ENCODE data around the gene PRPF40A. TPM values are rescaled to one million over a fixed set of nuclear protein-coding genes. Genes with fewer than 3 reads are reported as not detected.

Gene PRPF40A
- total RNA-seq, 1 donor from 2014 or later = 74.6 TPM

GRCh38 chr2:152720794-152721193 is 3.5 kb upstream of the PRPF40A start:
- Histone ChIP-seq H3K4me1 (peaks cover 39% of the 10 kb centered on the region), H3K9me3 (no peaks in the 10 kb centered on the region), H3K27me3 (no peaks in the 10 kb centered on the region), H3K27ac (no peak overlapping the region), H3K4me3 (no peak overlapping the region), H3K36me3 (no peaks in the 10 kb centered on the region)
- TF ChIP-seq POLR2AphosphoS5 (IDR thresholded peaks at IDR 0.05; ENCODE audit: insufficient read depth in 1 of 2, low read depth in 1 of 2) (no peak), POLR2A (IDR thresholded peaks at IDR 0.05) (no peak)
- TF ChIP-seq, protein P1, sequence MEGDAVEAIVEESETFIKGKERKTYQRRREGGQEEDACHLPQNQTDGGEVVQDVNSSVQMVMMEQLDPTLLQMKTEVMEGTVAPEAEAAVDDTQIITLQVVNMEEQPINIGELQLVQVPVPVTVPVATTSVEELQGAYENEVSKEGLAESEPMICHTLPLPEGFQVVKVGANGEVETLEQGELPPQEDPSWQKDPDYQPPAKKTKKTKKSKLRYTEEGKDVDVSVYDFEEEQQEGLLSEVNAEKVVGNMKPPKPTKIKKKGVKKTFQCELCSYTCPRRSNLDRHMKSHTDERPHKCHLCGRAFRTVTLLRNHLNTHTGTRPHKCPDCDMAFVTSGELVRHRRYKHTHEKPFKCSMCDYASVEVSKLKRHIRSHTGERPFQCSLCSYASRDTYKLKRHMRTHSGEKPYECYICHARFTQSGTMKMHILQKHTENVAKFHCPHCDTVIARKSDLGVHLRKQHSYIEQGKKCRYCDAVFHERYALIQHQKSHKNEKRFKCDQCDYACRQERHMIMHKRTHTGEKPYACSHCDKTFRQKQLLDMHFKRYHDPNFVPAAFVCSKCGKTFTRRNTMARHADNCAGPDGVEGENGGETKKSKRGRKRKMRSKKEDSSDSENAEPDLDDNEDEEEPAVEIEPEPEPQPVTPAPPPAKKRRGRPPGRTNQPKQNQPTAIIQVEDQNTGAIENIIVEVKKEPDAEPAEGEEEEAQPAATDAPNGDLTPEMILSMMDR (IDR thresholded peaks at IDR 0.05) = no peak
- intact Hi-C loops (cut with DNase I) = no loop called here
- DNase-seq (ENCODE audit: extremely low spot score in 2 of 2) = no peak

DNA sequence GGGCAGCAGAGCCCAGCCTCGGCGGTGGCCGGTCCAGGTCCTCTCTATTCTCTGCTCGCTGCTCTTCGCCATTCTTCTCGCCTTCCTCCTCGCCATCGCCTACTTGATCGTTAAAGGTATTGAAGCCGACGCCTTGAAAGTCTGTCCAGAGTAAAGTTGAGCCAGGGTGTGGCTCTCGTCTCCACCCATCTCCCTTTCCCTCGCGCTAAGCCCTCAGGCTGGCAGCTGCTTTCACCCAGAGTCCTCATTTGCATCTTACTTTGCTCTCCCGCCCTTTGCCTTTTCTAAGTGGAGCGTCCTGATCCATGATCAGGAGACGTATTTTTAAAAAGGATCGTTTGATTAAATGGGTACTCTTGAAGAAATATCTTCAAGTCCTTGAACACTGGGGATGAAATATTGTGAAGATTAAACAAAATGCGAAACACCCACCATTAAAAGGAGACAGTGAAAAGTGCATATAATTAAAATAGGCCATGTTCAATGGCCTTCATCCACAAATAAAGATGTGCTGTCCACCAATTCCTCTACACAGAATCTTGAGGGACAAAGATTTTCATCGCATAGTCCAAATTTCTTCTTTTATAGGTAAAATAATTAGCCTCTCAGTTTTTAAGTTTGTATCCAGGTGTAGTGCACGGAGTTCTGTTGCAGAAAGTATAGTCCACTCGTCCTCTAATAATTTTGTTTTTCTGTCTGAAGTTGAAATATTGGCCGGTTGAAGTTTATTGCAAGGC is 1.8 kb upstream of the PRPF40A start:
- intact Hi-C loops (cut with DNase I) = no loop called here
- no peaks in the 10 kb centered on the region for H3K9me3 ChIP-seq
- no peaks in the 10 kb centered on the region for H3K27me3 ChIP-seq
- DNase-seq (ENCODE audit: extremely low spot score in 2 of 2) = no peak
- H3K27ac ChIP-seq = peak overlapping the region; percentile 97
- TF ChIP-seq POLR2AphosphoS5 (IDR thresholded peaks at IDR 0.05; ENCODE audit: insufficient read depth in 1 of 2, low read depth in 1 of 2) (no peak), POLR2A (IDR thresholded peaks at IDR 0.05) (no peak)
- TF ChIP-seq, protein P1 (IDR thresholded peaks at IDR 0.05) = no peak
- H3K4me3 ChIP-seq = peak overlapping the region; percentile 75 to 83
- H3K36me3 ChIP-seq = peaks cover 0 to 5% of the 10 kb centered on the region in 2 donors
- peaks cover 55% of the 10 kb centered on the region for H3K4me1 ChIP-seq

DNA sequence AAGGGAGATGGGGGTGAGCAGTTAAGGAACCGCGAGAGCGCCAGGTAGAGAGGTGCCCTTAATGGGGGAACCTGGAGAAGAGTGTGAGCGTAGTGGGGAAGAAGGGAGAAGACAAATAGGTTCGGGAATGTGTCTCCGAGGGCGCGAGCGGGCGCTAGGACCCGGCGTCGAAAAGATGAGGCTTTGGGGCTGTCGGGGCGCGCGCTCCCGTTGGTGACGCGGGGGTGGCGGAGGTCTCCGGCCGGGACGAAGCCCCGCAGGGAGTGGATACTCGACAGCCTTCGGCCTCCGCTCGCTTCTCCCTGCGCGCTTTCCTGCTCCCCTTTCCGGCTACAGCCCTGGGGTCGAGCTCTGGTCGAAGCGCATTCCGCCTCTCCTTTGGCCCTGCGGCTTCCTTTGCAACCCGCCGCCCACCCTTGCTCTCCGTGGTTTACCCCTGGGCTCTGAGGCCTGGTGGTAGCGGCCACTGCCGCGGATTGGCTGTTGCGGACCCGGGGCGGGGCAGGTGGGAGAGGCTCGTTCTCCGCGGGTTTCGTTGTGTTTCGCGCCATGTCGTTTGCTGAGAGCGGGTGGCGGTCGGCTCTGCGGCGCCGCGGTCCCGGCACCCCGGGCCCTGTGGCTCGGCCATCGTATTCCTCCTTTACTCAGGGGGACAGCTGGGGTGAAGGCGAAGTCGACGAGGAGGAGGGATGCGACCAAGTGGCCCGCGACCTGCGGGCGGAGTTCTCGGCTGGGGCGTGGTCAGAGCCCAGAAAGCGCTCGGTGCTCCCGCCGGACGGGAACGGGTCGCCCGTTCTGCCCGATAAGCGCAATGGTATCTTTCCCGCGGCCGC is 1.0 kb upstream of the PRPF40A start, which contains the start of gene ARL6IP6:
Gene ARL6IP6, plus strand, starts transcription at position 545 of the 833 bp plus-strand sequence. Its CDS starts 5 bp downstream, at position 550.
- intact Hi-C loops (cut with DNase I) = no loop called here
- H3K4me3 ChIP-seq = peak within 1 kb of the TSS; percentile 75 to 83
- peak in 1 of 2 donors; percentile 95 for DNase-seq (ENCODE audit: extremely low spot score in 2 of 2)
- peak in 1 of 2 donors; percentile 75 for TF ChIP-seq POLR2A (IDR thresholded peaks at IDR 0.05)
- TF ChIP-seq, protein P1 (IDR thresholded peaks at IDR 0.05) = peak in 1 of 3 experiments; percentile 10
- TF ChIP-seq POLR2AphosphoS5 (IDR thresholded peaks at IDR 0.05; ENCODE audit: insufficient read depth in 1 of 2, low read depth in 1 of 2) = peak; percentile 72 to 90
- H3K36me3 ChIP-seq = peaks cover 0 to 10% of the 10 kb centered on the region in 2 donors
- H3K27ac ChIP-seq = peak within 1 kb of the TSS; percentile 97
- peaks cover 62% of the 10 kb centered on the region for H3K4me1 ChIP-seq
- H3K27me3 ChIP-seq = no peaks in the 10 kb centered on the region
- no peaks in the 10 kb centered on the region for H3K9me3 ChIP-seq

DNA sequence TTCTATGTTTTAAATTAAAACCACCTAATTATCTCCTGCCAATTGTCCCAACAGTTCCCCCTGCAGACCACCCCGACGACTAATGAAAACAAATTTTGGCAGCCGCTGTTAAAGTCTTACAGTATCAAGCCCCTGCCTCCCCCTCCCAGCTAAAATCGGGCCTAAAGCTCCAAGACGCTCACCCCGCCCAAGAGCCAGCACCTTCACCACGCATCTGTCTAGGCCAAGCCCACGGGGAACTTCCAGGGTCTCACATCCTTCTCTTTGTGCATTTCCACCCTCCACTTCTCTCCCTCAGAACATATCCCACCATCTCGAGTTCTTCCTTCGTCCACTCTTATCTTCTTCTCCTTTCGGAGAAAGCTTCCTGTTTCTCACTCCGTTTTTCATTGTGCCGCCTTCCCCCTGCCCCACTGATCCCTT is 445 bp downstream of the PRPF40A start:
- H3K4me1 ChIP-seq = peaks cover 65% of the 10 kb centered on the region
- no peaks in the 10 kb centered on the region for H3K9me3 ChIP-seq
- H3K27ac ChIP-seq = peak overlapping the region; percentile 97
- peak overlapping the region; percentile 75 to 83 for H3K4me3 ChIP-seq
- no peak for DNase-seq (ENCODE audit: extremely low spot score in 2 of 2)
- H3K27me3 ChIP-seq = no peaks in the 10 kb centered on the region
- intact Hi-C loops (cut with DNase I) = no loop called here
- peaks cover 0 to 14% of the 10 kb centered on the region in 2 donors for H3K36me3 ChIP-seq
- TF ChIP-seq POLR2A (IDR thresholded peaks at IDR 0.05) (no peak), POLR2AphosphoS5 (IDR thresholded peaks at IDR 0.05; ENCODE audit: insufficient read depth in 1 of 2, low read depth in 1 of 2) (no peak)
- TF ChIP-seq, protein P1 (IDR thresholded peaks at IDR 0.05) = no peak
